IPS DF 6.9 (cell line): ENCODE results near the gene EFCAB11.

Experiments
- DNase-seq: peaks from one replicate; pipeline ENCODE4 v3.0.0-alpha.2; 2013; ENCODE audit warnings: low read depth, low spot score
- H3K27ac ChIP-seq: one replicate; pipeline ENCODE4 v1.5.1; 2013; ENCODE audit warnings: low read length, control low read depth
- H3K27me3 ChIP-seq: 2 replicates; pipeline ENCODE4 v1.6.1; 2013; ENCODE audit warnings: mild to moderate bottlenecking, low read length; ENCODE audit not compliant: control insufficient read depth, insufficient read depth
- H3K36me3 ChIP-seq: 2 replicates; pipeline ENCODE4 v1.6.1; 2013; ENCODE audit warnings: low read length; ENCODE audit not compliant: control insufficient read depth, insufficient read depth
- H3K4me1 ChIP-seq: 2 replicates; pipeline ENCODE4 v1.6.1; 2013; ENCODE audit warnings: low read length; ENCODE audit not compliant: control insufficient read depth, insufficient read depth
- H3K4me3 ChIP-seq: 2 replicates; pipeline ENCODE4 v1.5.1; 2013; ENCODE audit warnings: mild to moderate bottlenecking, low read length
- H3K9me3 ChIP-seq: 2 replicates; pipeline ENCODE4 v1.6.1; 2013; ENCODE audit warnings: low read length, inconsistent platforms; ENCODE audit not compliant: control insufficient read depth, insufficient read depth
- WGBS: extraction: QIAGEN DNeasy Blood & Tissue Kit; methylation state at CpG from one replicate; pipeline ENCODE4 v1.1.7; 2013; ENCODE audit warnings: mixed read lengths, missing lambda C conversion rate; ENCODE audit not compliant: insufficient read length, insufficient coverage; 5-methylcytosine and 5-hydroxymethylcytosine counted together

EFCAB11 gene

DNA sequence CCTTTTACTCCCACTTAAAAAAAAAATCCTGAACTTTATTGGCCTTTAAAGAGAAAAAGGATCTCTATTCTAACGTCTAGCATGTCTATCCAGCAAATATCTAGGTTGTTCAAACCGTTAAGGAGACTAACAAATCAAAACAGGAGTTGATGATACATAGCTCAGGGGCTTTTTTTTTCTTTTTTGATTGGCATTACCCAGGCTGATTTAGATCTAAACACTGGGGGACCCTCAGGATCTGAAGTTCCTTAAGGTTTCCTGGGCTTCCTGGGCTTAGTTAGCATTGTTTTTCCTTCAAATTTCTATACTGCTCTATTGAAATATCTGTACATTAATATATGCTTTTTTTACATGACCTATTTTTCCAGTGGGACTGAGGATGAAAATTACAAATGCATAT lies 42.3 kb downstream of the EFCAB11 start:
- H3K27ac ChIP-seq, result no peak overlapping the region

DNA sequence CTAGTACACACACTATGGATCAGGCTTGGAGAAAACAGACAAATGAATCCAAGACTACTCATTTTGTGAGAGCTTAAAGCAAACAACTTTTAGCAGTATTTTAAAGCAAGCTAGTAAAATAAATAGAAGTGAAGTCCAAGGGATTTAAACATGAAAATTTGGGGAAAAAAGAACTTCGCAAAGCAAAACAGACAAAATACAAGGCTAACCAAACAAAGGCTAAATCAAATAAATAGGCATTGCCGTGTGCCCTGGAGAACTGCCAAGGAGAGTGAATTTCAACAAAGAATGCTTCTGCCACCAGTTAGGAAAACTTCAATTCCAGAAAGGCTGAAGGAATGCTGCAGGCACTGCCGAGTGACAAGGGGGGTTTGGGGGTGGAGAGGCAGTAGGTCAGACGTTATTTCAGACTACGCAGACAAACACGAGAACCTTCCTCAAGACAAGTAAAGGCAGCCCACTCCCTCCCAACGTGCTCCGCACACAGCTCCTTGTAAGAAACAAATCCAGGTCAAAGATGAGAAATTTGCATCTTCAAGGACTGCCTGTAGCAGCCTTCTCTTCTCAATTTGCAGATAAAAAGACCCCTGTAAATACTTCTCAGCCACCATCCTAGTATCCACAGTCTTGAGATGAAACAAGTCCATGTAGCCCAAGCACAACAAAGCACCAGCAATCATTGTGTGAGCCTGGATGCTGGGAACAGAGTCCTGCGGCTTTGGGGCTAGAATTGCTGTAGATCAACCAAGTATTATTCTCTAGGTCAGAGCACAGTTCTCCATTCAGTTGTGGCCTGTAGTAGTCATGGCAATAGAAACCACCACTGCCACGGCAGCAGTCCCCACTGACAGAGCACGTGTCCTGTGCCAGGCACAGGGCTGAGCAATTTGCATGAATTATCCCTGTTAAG lies 43.3 kb downstream of the EFCAB11 start:
- no CpG with 5 or more reads among the region's 11 CpGs for WGBS
- Histone ChIP-seq H3K27me3 (no peaks in the 10 kb centered on the region), H3K4me3 (no peak overlapping the region), H3K4me1 (peaks cover 5% of the 10 kb centered on the region), H3K9me3 (no peaks in the 10 kb centered on the region), H3K27ac (no peak overlapping the region), H3K36me3 (no peaks in the 10 kb centered on the region)
- no peak for DNase-seq

More for the DNA sequence above, 42.3 kb downstream of the EFCAB11 start:
- peaks cover 5% of the 10 kb centered on the region for H3K4me1 ChIP-seq
- no peaks in the 10 kb centered on the region for H3K9me3 ChIP-seq
- WGBS, result no CpG with 5 or more reads among the region's 2 CpGs
- H3K27me3 ChIP-seq, result no peaks in the 10 kb centered on the region
- no peak for DNase-seq
- no peak overlapping the region for H3K4me3 ChIP-seq
- no peaks in the 10 kb centered on the region for H3K36me3 ChIP-seq

DNA sequence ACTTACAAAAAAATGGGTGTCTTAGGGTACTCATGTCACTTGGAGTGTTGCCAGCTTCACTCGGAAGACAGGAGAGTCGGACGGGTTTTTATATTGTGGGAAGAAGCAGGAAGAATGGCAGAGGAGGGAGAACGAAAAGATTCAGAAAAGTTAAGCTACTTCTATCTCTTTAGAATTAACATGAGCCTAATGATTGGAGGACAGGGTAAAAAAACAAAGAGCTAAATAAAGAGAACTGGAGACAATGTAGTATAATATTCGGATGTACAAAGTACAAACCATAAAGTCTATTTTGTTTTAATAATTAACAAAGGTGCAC lies 43.9 kb downstream of the EFCAB11 start:
- no peak overlapping the region for H3K4me3 ChIP-seq
- peaks cover 5% of the 10 kb centered on the region for H3K4me1 ChIP-seq
- H3K36me3 ChIP-seq, result no peaks in the 10 kb centered on the region
- no peak for DNase-seq
- no peaks in the 10 kb centered on the region for H3K9me3 ChIP-seq
- no peaks in the 10 kb centered on the region for H3K27me3 ChIP-seq
- H3K27ac ChIP-seq, result no peak overlapping the region
- 100% methylated on average over 2 of the region's 5 CpGs for WGBS

DNA sequence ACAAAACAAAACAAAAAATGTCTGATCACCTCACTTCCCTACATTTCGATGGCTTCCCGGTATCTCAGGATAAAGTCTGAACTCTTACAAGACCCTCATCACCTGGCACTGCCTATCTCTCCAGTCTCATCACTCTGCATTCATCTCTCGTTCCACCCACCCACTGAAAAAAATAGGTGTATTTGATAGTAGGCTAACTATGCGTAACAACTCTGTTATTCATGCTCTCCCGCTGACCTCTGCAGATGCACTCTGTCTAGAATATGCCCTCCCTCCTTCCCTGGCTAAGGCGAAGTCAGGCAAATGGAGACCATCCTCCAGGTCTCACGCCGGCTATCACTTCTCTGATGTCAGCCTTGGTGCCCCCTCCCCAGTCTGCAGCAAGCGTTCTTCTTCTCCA lies 44.9 kb downstream of the EFCAB11 start:
- H3K4me1 ChIP-seq, result peaks cover 5% of the 10 kb centered on the region
- no peaks in the 10 kb centered on the region for H3K9me3 ChIP-seq
- no CpG with 5 or more reads among the region's 9 CpGs for WGBS
- H3K4me3 ChIP-seq, result no peak overlapping the region
- DNase-seq, result no peak
- H3K27ac ChIP-seq, result no peak overlapping the region
- no peaks in the 10 kb centered on the region for H3K36me3 ChIP-seq
- H3K27me3 ChIP-seq, result no peaks in the 10 kb centered on the region

DNA sequence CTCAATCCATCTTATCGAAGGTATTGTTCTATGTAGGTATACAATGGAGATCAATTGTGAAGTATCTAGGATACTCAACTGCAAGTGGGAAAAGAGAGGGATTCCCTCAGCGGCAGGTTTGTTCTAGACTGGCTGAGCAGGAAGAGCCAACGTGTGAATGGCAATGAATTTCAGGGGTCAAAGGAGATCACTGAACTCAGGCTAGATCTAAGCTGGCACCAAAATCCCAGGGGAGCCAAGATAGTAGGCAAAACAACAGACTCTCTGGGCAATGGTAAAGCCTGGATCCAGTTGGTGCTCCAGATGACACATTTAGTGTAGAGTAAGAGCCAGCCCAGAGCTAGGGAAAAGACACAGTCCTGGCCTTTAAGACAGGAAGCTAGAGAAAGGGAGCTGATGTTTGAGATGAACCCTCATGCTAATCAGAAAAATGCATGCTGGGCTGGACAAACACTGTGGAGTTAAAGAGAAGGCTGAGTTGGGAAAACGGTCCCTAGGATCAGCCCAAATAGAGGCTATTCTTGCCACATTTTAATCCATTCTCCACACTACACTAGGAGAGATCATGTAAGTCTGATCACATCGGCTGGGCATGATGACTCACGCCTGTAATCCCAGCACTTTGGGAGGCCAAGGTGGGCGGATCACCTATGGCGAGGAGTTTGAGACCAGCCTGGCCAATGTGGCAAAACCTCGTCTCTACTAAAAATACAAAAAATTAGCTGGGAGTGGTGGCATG lies 45.6 kb downstream of the EFCAB11 start:
- Histone ChIP-seq H3K27me3 (no peaks in the 10 kb centered on the region), H3K36me3 (no peaks in the 10 kb centered on the region), H3K4me3 (no peak overlapping the region), H3K4me1 (peaks cover 5% of the 10 kb centered on the region), H3K27ac (no peak overlapping the region), H3K9me3 (no peaks in the 10 kb centered on the region)
- DNase-seq, result no peak
- WGBS, result no CpG with 5 or more reads among the region's 9 CpGs

DNA sequence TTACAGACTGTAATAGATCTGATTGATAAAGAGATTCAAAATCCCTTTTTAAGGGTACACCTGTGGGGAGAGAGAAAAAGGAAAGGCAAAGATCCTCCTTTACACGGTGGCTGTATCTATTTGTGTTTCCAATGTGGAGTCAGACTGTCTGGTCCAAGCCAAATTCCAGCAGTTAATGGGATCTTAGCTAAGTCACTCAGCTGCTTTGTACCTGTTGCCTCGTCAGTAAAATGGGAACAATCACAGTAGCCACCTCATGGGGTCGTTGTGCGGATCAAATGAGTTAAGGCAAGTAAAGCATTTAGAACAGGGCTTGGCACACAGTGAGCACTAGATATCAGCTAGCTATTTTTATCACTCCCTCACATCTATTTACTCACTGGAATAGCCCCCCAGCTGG lies 46.9 kb downstream of the EFCAB11 start:
- Histone ChIP-seq H3K27ac (no peak overlapping the region), H3K27me3 (no peaks in the 10 kb centered on the region), H3K36me3 (no peaks in the 10 kb centered on the region), H3K4me1 (peaks cover 5% of the 10 kb centered on the region), H3K4me3 (no peak overlapping the region), H3K9me3 (no peaks in the 10 kb centered on the region)
- no peak for DNase-seq
- WGBS, result no CpG with 5 or more reads among the region's 4 CpGs

DNA sequence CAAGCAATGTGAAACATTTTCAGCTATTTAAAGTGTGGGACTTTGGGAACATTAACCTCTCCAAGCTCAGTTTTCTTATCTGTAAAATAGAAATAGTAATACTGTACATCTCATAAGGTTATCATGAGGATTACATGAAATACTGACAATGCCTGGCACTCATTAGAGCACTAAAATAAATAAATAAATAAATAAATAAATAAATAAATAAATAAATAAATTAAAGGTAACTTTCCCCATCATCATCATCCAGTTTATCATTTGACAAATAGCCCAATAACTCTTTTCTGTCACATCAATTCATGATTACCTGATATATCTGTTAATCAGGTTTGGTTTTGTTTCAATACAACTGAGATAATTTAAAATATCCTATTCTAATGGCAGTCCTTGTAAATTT lies 48.5 kb downstream of the EFCAB11 start:
- no peaks in the 10 kb centered on the region for H3K36me3 ChIP-seq
- no peaks in the 10 kb centered on the region for H3K27me3 ChIP-seq
- no peaks in the 10 kb centered on the region for H3K9me3 ChIP-seq
- no peak overlapping the region for H3K4me3 ChIP-seq
- no peak overlapping the region for H3K27ac ChIP-seq
- H3K4me1 ChIP-seq, result peaks cover 3% of the 10 kb centered on the region
- no peak for DNase-seq

DNA sequence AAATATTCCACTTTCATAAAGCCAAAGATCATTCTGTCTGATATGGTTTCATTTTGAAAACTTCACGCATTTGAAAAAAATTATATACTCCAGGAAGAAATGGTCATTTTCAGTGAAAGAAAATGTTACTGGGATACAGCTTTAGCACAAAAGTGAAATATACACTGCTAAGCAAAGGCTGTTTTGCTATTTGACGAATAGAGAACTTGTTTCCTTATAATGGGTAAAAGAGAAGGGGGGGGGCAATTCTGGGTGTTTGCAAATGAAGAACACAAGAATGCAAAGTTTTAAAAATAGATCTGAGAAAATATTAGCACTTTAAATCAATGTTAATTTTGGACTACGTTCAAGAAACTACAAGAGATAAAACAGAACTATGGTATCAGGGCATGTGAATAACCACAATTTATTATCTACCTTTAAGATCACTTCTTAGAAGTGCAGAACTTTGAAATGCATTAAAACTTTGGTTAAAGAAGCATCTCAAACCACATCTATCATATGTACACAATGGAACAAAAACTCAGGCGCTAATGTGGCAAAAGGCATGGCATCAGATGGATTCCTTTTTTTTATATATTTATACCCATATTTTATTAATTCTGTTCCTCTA lies 51.1 kb downstream of the EFCAB11 start:
- Histone ChIP-seq H3K36me3 (no peaks in the 10 kb centered on the region), H3K4me3 (no peak overlapping the region), H3K9me3 (no peaks in the 10 kb centered on the region), H3K27ac (no peak overlapping the region), H3K27me3 (no peaks in the 10 kb centered on the region), H3K4me1 (no peaks in the 10 kb centered on the region)
- no CpG with 5 or more reads among the region's 4 CpGs for WGBS
- DNase-seq, result no peak

DNA sequence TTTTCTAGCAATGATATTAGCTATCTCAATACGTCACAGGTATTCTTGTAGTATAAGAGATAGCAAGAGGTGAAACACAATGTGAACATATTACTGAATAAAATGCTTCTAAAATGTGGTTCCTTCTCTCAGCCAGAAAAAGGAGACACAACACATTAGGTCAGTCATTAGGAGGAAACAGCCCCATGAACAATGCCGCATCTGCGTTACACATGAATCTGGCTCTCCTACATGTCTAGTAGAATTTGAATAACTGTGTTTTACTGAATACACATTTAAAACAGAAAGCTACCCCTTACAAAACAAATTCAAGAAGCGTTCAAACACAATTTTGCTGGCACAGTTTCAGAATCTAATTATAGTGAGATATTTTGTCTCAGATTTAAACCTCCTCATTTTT lies 51.6 kb downstream of the EFCAB11 start:
- no peaks in the 10 kb centered on the region for H3K27me3 ChIP-seq
- no peak for DNase-seq
- no peaks in the 10 kb centered on the region for H3K36me3 ChIP-seq
- H3K4me3 ChIP-seq, result no peak overlapping the region
- H3K27ac ChIP-seq, result no peak overlapping the region
- H3K4me1 ChIP-seq, result no peaks in the 10 kb centered on the region
- no peaks in the 10 kb centered on the region for H3K9me3 ChIP-seq
- no CpG with 5 or more reads among the region's 4 CpGs for WGBS

DNA sequence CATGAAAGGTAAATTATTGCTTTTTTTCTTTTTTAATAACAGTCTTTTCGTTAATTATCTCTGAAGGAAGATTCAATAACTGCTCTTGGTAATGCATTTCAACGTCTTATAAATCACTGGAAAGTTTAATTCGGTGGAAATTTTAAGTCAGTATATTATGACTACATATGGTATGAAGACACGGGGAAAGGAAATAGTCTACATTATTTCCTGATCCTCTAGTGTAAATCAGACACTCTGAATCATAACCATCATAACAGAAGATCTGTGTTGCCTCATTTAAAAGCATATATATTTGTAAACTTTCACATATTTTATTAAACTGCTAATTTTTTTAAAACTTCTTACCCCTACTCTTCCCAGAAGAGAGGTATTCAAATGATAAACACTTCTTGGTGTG lies 53.7 kb downstream of the EFCAB11 start:
- Histone ChIP-seq H3K4me3 (no peak overlapping the region), H3K9me3 (no peaks in the 10 kb centered on the region), H3K4me1 (no peaks in the 10 kb centered on the region), H3K27me3 (no peaks in the 10 kb centered on the region), H3K27ac (no peak overlapping the region), H3K36me3 (no peaks in the 10 kb centered on the region)
- DNase-seq, result no peak
- no CpG with 5 or more reads among the region's 4 CpGs for WGBS
